Parathyroid adenoma (tissue), 2 donors: ENCODE results near the gene PPP1R1A.

Experiments
- H2AFZ ChIP-seq: fragments of 300-600 bp; sonication (generic); one replicate; pipeline ENCODE4 v1.7.0; 2017; ENCODE audit warnings: antibody characterized with exemption, mild to moderate bottlenecking
- H3K27ac ChIP-seq: fragments of 300-600 bp; sonication (generic); one replicate; pipeline ENCODE4 v1.7.0; 2017
- H3K27me3 ChIP-seq: fragments of 300-600 bp; sonication (generic); one replicate; pipeline ENCODE4 v1.7.0; 2017; ENCODE audit warnings: low read length; ENCODE audit not compliant: control insufficient read depth, insufficient read depth
- H3K36me3 ChIP-seq: fragments of 300-600 bp; sonication (generic); one replicate; pipeline ENCODE4 v1.7.0; 2017; ENCODE audit warnings: low read length; ENCODE audit not compliant: control insufficient read depth, insufficient read depth
- H3K4me1 ChIP-seq: fragments of 300-600 bp; sonication (generic); one replicate; pipeline ENCODE4 v1.7.0; 2017; ENCODE audit warnings: control low read depth
- H3K4me2 ChIP-seq: fragments of 300-600 bp; sonication (generic); one replicate; pipeline ENCODE4 v1.7.0; 2017; ENCODE audit warnings: low read length
- H3K4me3 ChIP-seq: fragments of 300-600 bp; sonication (generic); one replicate; pipeline ENCODE4 v1.7.0; 2017; ENCODE audit warnings: low read depth, low read length
- H3K79me2 ChIP-seq: fragments of 300-600 bp; sonication (generic); one replicate; pipeline ENCODE4 v1.7.0; 2017; ENCODE audit warnings: control low read depth
- H3K9ac ChIP-seq: fragments of 300-600 bp; sonication (generic); one replicate; pipeline ENCODE4 v1.7.0; 2017; ENCODE audit warnings: mild to moderate bottlenecking
- H3K9me3 ChIP-seq: fragments of 300-600 bp; sonication (generic); one replicate; pipeline ENCODE4 v1.7.0; 2017; ENCODE audit warnings: low read length; ENCODE audit not compliant: control insufficient read depth
- TF ChIP-seq, protein P1 (sequence below): fragments of 300-600 bp; sonication (generic); IDR thresholded peaks from one replicate; pipeline ENCODE4 v1.7.0; 2017; ENCODE audit warnings: antibody characterized with exemption, mild to moderate bottlenecking
- donor health status: primary hyperparathyroidism.

Gene PPP1R1A

DNA sequence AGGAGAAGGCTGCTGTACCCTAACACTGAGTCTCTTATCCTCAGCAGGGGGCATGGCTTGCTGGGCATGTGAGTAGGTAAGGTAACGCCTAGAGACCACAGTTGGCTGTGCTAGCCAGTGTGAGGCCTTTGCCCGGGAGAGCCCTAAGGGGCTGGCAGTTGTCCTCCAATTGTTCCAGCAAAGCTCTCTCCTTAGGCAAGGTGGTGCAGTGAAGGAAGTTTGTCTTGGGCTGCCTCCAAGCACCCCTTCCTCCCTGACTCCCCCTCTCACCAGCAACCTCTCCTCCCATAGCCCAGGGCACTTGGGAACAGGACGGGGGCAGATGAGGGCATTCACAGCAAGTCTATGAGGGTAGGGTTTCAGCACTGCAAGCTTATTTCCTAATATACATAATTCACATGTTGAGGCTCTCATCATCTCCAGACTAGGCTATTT is 23.3 kb upstream of the PPP1R1A start:
- H3K4me1 ChIP-seq, result peaks cover 24% of the 10 kb centered on the region
- TF ChIP-seq, protein P1, sequence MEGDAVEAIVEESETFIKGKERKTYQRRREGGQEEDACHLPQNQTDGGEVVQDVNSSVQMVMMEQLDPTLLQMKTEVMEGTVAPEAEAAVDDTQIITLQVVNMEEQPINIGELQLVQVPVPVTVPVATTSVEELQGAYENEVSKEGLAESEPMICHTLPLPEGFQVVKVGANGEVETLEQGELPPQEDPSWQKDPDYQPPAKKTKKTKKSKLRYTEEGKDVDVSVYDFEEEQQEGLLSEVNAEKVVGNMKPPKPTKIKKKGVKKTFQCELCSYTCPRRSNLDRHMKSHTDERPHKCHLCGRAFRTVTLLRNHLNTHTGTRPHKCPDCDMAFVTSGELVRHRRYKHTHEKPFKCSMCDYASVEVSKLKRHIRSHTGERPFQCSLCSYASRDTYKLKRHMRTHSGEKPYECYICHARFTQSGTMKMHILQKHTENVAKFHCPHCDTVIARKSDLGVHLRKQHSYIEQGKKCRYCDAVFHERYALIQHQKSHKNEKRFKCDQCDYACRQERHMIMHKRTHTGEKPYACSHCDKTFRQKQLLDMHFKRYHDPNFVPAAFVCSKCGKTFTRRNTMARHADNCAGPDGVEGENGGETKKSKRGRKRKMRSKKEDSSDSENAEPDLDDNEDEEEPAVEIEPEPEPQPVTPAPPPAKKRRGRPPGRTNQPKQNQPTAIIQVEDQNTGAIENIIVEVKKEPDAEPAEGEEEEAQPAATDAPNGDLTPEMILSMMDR, result no peak
- H3K9ac ChIP-seq, result no peak overlapping the region
- no peaks in the 10 kb centered on the region for H3K79me2 ChIP-seq
- no peak overlapping the region for H2AFZ ChIP-seq
- H3K27ac ChIP-seq, result no peak overlapping the region
- H3K27me3 ChIP-seq, result no peaks in the 10 kb centered on the region
- H3K9me3 ChIP-seq, result no peaks in the 10 kb centered on the region
- no peaks in the 10 kb centered on the region for H3K36me3 ChIP-seq
- no peak overlapping the region for H3K4me3 ChIP-seq
- H3K4me2 ChIP-seq, result no peak overlapping the region

DNA sequence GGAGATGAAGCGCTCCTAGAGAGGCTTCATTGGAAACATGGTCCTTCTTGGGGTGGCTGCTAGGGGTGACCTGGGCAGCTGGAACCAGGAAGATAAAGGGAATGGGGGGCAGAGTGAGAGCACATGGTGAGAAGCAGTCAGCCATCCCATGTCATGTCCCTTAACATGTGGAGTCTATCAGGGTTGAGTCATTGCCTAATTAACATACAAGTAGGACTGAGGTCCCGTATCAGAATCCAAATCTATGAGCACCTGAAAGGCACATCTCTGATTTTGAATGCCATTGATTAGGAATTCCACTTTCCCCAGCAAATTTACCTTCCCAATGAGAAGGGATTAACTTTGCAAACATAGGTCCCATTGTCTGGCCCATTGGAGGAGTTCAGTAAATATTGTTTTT is 20.3 kb upstream of the PPP1R1A start:
- Histone ChIP-seq H2AFZ (no peak overlapping the region), H3K4me3 (no peak overlapping the region), H3K9ac (no peak overlapping the region), H3K79me2 (no peaks in the 10 kb centered on the region), H3K27ac (no peak overlapping the region), H3K4me1 (peaks cover 12% of the 10 kb centered on the region), H3K36me3 (no peaks in the 10 kb centered on the region), H3K27me3 (no peaks in the 10 kb centered on the region), H3K9me3 (no peaks in the 10 kb centered on the region), H3K4me2 (no peak overlapping the region)
- TF ChIP-seq, protein P1, result no peak

DNA sequence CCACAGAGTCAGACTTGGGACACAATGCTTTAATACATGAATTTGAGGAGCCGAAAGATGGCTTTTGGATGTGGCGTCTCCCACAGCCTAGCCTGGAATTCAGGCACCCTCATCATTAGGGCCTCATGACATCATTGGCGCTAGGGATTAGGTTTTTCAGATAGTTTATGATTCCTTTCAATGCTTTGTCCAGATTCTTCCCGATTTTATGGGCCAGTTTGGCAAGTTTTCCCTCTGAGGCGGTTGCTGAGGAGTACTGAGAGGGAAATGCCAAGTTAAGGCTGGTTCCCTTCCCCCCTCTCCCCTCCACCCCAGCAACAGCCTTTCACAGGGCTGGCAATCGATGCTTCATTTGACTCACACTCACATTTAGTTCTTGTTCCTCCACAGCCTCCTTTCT is 19.7 kb upstream of the PPP1R1A start:
- Histone ChIP-seq H3K9ac (no peak overlapping the region), H3K9me3 (no peaks in the 10 kb centered on the region), H3K4me3 (no peak overlapping the region), H3K4me1 (peaks cover 12% of the 10 kb centered on the region), H3K27ac (no peak overlapping the region), H3K79me2 (no peaks in the 10 kb centered on the region), H2AFZ (no peak overlapping the region), H3K36me3 (no peaks in the 10 kb centered on the region), H3K27me3 (no peaks in the 10 kb centered on the region), H3K4me2 (no peak overlapping the region)
- TF ChIP-seq, protein P1, result no peak

DNA sequence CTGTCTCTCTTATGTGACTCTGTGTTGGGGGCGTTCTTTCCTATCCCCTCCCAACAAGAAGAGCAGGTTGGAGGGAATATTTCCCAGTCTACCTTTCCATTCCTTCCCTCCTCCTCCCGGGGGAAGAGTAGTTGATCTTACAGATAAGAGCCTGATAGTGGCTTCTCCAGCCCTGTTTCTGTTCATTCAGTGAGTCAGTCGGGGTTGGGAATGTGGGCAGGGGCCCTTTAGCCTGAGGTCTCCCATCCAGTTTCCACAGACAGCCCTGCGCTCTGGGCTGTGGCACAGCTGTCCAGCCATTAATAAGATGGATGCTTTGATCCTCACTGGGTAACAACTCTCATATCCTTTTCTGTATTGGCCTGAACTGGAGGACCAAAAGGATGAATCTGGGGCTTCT is 18.1 kb upstream of the PPP1R1A start:
- TF ChIP-seq, protein P1, result no peak
- Histone ChIP-seq H2AFZ (no peak overlapping the region), H3K4me2 (no peak overlapping the region), H3K27me3 (no peaks in the 10 kb centered on the region), H3K79me2 (no peaks in the 10 kb centered on the region), H3K27ac (no peak overlapping the region), H3K4me3 (no peak overlapping the region), H3K9ac (no peak overlapping the region), H3K9me3 (no peaks in the 10 kb centered on the region), H3K4me1 (peaks cover 3% of the 10 kb centered on the region), H3K36me3 (no peaks in the 10 kb centered on the region)

DNA sequence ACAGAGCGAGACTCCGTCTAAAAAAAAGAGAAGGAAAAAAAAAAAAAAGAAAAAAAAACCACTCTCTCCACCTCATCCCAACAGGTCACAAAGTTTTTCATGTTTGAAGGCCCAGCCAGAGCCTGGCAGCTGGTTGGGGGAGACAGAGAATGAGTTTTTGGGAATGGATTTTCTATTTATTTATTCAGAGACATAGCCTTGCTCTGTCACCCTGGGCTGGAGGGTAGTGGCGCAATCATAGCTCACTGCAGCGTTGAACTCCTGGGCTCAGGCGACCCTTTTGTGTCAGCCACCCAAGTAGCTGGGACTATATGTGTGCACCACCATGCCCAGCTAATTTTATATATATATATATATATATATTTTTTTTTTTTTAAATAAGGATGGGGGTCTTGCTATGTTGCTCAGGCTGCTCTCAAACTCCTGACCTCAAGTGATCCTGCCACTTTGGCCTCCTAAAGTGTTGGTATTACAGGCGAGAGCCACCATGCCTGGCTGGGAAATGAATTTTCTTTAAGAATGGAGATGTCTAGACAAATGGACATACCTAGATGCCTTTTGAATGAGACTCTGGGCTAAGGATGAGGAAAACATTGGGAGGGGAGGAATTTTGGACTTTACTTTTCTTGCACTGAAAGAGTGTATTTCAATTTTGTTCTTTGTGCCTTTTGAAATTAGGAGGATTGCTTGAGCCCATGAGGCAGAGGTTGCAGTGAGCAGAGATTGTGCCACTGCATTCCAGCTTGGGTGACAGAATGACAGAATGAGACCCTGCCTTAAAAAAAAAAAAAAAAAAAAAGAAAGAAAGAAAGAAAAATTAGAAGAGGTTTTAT is 16.9 kb upstream of the PPP1R1A start:
- Histone ChIP-seq H3K27ac (no peak overlapping the region), H2AFZ (no peak overlapping the region), H3K9me3 (no peaks in the 10 kb centered on the region), H3K4me3 (no peak overlapping the region), H3K4me2 (no peak overlapping the region), H3K36me3 (no peaks in the 10 kb centered on the region), H3K4me1 (no peaks in the 10 kb centered on the region), H3K9ac (no peak overlapping the region), H3K79me2 (no peaks in the 10 kb centered on the region), H3K27me3 (no peaks in the 10 kb centered on the region)
- TF ChIP-seq, protein P1, result no peak
